HCT116 (cell line): ENCODE measurements around the gene DUSP28. TPM values are rescaled to one million over a fixed set of nuclear protein-coding genes. Genes with fewer than 3 reads are reported as not detected.

Experiments
- ATAC-seq: fragments of 200-7000 bp; cut with Tn5 transposase; 2 replicates; pipeline ENCODE4 v1.9.1; 2020; ENCODE audit warnings: mild to moderate bottlenecking, moderate library complexity
- BruUV-seq: library from RNA; stranded (reverse); fragments of 400-500 nt; replicated peaks from 2 replicates; lab custom pipeline; 2021; lab: Mats Ljungman, UMichigan
- CTCF ChIA-PET: fragments of 300-600 bp; sonication (Branson Sonifier 250); formaldehyde crosslinking; loops from one replicate; lab custom pipeline; 2021; ENCODE audit warnings: antibody characterized with exemption; lab: Charles Lee
- POLR2A ChIA-PET: fragments of 300-600, 350-600 bp; sonication (Branson Sonifier 250); formaldehyde crosslinking; loops from one replicate; lab custom pipeline; 2021; ENCODE audit warnings: antibody characterized with exemption; lab: Charles Lee
- RAD21 ChIA-PET, 2 experiments: fragments of 300-600 bp; sonication (Branson Sonifier 250); formaldehyde crosslinking; loops; one replicate each; lab custom pipeline; 2023; ENCODE audit warnings: low total read pairs in 2 of 2; ENCODE audit not compliant: uncharacterized antibody in 2 of 2, unreplicated experiment in 2 of 2, low non-redundant PET in 1 of 2; lab: Charles Lee
- DNase-seq: peaks from one replicate; pipeline ENCODE4 v3.0.0-alpha.2; 2010; ENCODE audit warnings: low read depth, low spot score
- H2AFZ ChIP-seq: fragments of 200-600 bp; shearing (Covaris generic), sonication (generic); 2 replicates; pipeline ENCODE4 v1.6.1; 2017; ENCODE audit warnings: low read depth, mixed run types, mixed read lengths, antibody characterized with exemption, low read length; ENCODE audit not compliant: poor library complexity, severe bottlenecking
- H3K27ac ChIP-seq: 2 replicates; pipeline ENCODE4 v1.5.1; 2012; ENCODE audit warnings: low read depth, low read length
- H3K27me3 ChIP-seq: fragments of 200-600 bp; sonication (generic); 2 replicates; pipeline ENCODE4 v1.6.1; 2016; ENCODE audit warnings: mixed run types, low read length, mixed read lengths; ENCODE audit not compliant: insufficient read depth
- H3K36me3 ChIP-seq, 2 experiments: fragments of 200-500 bp in 1 of 2; fragments of 200-600 bp in 1 of 2; sonication (Bioruptor generic) in 1 of 2; sonication (generic) in 1 of 2; 2 replicates each; pipeline versions ENCODE4 v1.5.1 to v1.6.1; 2014 to 2016; ENCODE audit warnings: low read length in 2 of 2, inconsistent platforms in 1 of 2, mixed read lengths in 1 of 2, mixed run types in 1 of 2; ENCODE audit not compliant: insufficient read depth in 2 of 2, control insufficient read depth in 1 of 2
- H3K4me1 ChIP-seq, 2 experiments: fragments of 200-600 bp in 1 of 2; sonication (generic) in 1 of 2; 2 replicates each; pipeline versions ENCODE4 v1.5.1 to v1.6.1; 2012 to 2017; ENCODE audit warnings: low read length in 2 of 2, inconsistent platforms in 1 of 2, mild to moderate bottlenecking in 1 of 2, mixed read lengths in 1 of 2, mixed run types in 1 of 2, moderate library complexity in 1 of 2; ENCODE audit not compliant: insufficient read depth in 2 of 2, control insufficient read depth in 1 of 2
- H3K4me2 ChIP-seq: fragments of 200-600 bp; sonication (generic); 2 replicates; pipeline ENCODE4 v1.6.1; 2017; ENCODE audit warnings: mixed run types, low read length, mixed read lengths
- H3K4me3 ChIP-seq, 2 experiments: fragments of 200-600 bp in 1 of 2; sonication (generic) in 1 of 2; replicated peaks in 1 of 2; 2 replicates each; pipeline ENCODE4 v1.5.1; 2011 to 2016; ENCODE audit warnings: low read length in 2 of 2, control low read depth in 1 of 2, low read depth in 1 of 2, mild to moderate bottlenecking in 1 of 2, mixed read lengths in 1 of 2, mixed run types in 1 of 2
- H3K79me2 ChIP-seq: fragments of 200-600 bp; sonication (generic); 2 replicates; pipeline ENCODE4 v1.6.1; 2017; ENCODE audit warnings: mild to moderate bottlenecking, mixed run types, low read length, moderate library complexity, mixed read lengths; ENCODE audit not compliant: insufficient read depth
- H3K9ac ChIP-seq: fragments of 200-600 bp; sonication (generic); 2 replicates; pipeline ENCODE4 v1.6.1; 2016; ENCODE audit warnings: low read length, mixed read lengths
- H3K9me2 ChIP-seq: fragments of 200-600 bp; sonication (generic), shearing (Covaris generic); 2 replicates; pipeline ENCODE4 v1.6.1; 2017; ENCODE audit warnings: mixed run types, mild to moderate bottlenecking, moderate library complexity; ENCODE audit not compliant: insufficient read depth
- H3K9me3 ChIP-seq, 2 experiments: fragments of 200-500 bp in 1 of 2; fragments of 200-600 bp in 1 of 2; sonication (Bioruptor generic) in 1 of 2; sonication (generic) in 1 of 2; 2 replicates each; pipeline ENCODE4 v1.6.1; 2014 to 2017; ENCODE audit warnings: low read length in 2 of 2, mixed read lengths in 2 of 2, inconsistent platforms in 1 of 2, low read depth in 1 of 2, mild to moderate bottlenecking in 1 of 2, mixed run types in 1 of 2, moderate library complexity in 1 of 2; ENCODE audit not compliant: control insufficient read depth in 1 of 2, insufficient read depth in 1 of 2
- H4K20me1 ChIP-seq: fragments of 200-600 bp; sonication (generic), shearing (Covaris generic); 2 replicates; pipeline ENCODE4 v1.6.1; 2017; ENCODE audit warnings: mixed run types, mild to moderate bottlenecking, moderate library complexity; ENCODE audit not compliant: insufficient read depth
- CBX3 ChIP-seq: IDR thresholded peaks from 2 replicates; pipeline ENCODE4 v1.6.1; 2012; ENCODE audit warnings: low read depth
- FOSL1 ChIP-seq: IDR thresholded peaks from 2 replicates; pipeline ENCODE4 v1.6.1; 2012; ENCODE audit warnings: low read depth
- JUND ChIP-seq: IDR thresholded peaks from 2 replicates; pipeline ENCODE4 v1.6.1; 2012
- POLR2AphosphoS5 ChIP-seq: IDR thresholded peaks from 2 replicates; pipeline ENCODE4 v1.6.1; 2011; ENCODE audit warnings: mild to moderate bottlenecking, low read depth, low read length, moderate library complexity
- RAD21 ChIP-seq: IDR thresholded peaks from 2 replicates; pipeline ENCODE4 v1.6.1; 2012; ENCODE audit warnings: low read depth, mild to moderate bottlenecking
- SIN3A ChIP-seq: IDR thresholded peaks from 2 replicates; pipeline ENCODE4 v1.6.1; 2012; ENCODE audit warnings: low read depth
- SP1 ChIP-seq: IDR thresholded peaks from 2 replicates; pipeline ENCODE4 v1.6.1; 2012; ENCODE audit warnings: low read depth
- SRF ChIP-seq: IDR thresholded peaks from 2 replicates; pipeline ENCODE4 v1.6.1; 2012; ENCODE audit warnings: low read depth
- TCF7L2 ChIP-seq: IDR thresholded peaks from 2 replicates; pipeline ENCODE4 v1.7.0; 2011; ENCODE audit warnings: borderline replicate concordance, inconsistent platforms; ENCODE audit not compliant: insufficient read depth, insufficient read length; ENCODE audit errors: extremely low read depth
- YY1 ChIP-seq: IDR thresholded peaks from 2 replicates; pipeline ENCODE4 v1.6.1; 2011; ENCODE audit warnings: low read length, low read depth, moderate library complexity, mild to moderate bottlenecking; ENCODE audit not compliant: insufficient replicate concordance; ENCODE audit errors: extremely low read depth
- ZFX ChIP-seq: fragments of 450-650 bp; IDR thresholded peaks from 2 replicates; pipeline ENCODE4 v1.6.1; 2017
- intact Hi-C: fragments of 100-400 bp; cut with micrococcal nuclease; formaldehyde crosslinking; loops from 2 replicates; pipeline ENCODE4 v1.10.0; 2022
- total RNA-seq: library from RNA; stranded (reverse); gene quantifications from one replicate; pipeline ENCODE4 v1.2.1, GENCODE V29; 2021; ENCODE audit not compliant: unreplicated experiment
- TF ChIP-seq, protein P1 (sequence below): IDR thresholded peaks from 2 replicates; pipeline ENCODE4 v1.6.1; 2012
- TF ChIP-seq, protein P2 (sequence below), 3 experiments: fragments of 200-600 bp in 1 of 3; sonication (generic) in 1 of 3; IDR thresholded peaks in 2 of 3; conservative IDR thresholded peaks in 1 of 3; 2 replicates each; pipeline ENCODE4 v1.5.1; 2012 to 2017; ENCODE audit warnings: low read depth in 2 of 3, low read length in 2 of 3, antibody characterized with exemption in 1 of 3, borderline replicate concordance in 1 of 3, control low read depth in 1 of 3, mild to moderate bottlenecking in 1 of 3, mixed read lengths in 1 of 3, mixed run types in 1 of 3, moderate library complexity in 1 of 3; ENCODE audit not compliant: insufficient read depth in 1 of 3

Gene DUSP28
- total RNA-seq, 1 experiment from 2014 or later, result 5.6 TPM

DNA sequence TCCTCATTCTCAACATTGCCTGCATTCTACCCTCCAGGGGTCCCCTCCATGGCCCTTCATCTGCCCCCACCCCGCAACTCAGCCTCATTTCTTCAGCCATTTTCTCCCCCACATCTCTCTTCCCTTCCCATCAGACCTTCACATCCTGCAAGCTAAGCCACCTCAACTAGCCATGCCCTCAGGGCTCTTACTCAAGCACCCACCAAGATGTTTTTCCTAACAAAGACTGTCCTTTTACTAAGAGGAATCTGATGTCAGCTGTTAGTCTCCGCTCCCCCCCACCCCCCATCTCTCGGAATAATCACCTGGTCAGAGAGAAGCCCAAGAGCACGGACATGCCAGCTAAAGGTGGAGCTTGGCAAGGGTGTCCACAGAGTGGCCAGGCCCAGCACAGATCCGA lies 21.7 kb downstream of the DUSP28 start:
- no peak for ATAC-seq
- Histone ChIP-seq H3K27ac (no peak overlapping the region), H3K4me2 (no peak overlapping the region), H3K4me3 (no peak overlapping the region), H3K79me2 (peaks cover 71% of the 10 kb centered on the region), H4K20me1 (no peaks in the 10 kb centered on the region), H3K9ac (peak overlapping the region; percentile 2; the same call in 1 of the 2 replicates), H3K9me2 (no peaks in the 10 kb centered on the region), H3K9me3 (no peaks in the 10 kb centered on the region), H3K4me1 (peaks cover 46 to 62% of the 10 kb centered on the region in 2 experiments), H3K36me3 (no peaks in the 10 kb centered on the region), H3K27me3 (no peaks in the 10 kb centered on the region), H2AFZ (no peak overlapping the region)
- no TSS peak for BruUV-seq
- no peak for TF ChIP-seq POLR2AphosphoS5
- TF ChIP-seq, protein P1, sequence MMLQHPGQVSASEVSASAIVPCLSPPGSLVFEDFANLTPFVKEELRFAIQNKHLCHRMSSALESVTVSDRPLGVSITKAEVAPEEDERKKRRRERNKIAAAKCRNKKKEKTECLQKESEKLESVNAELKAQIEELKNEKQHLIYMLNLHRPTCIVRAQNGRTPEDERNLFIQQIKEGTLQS, result no peak
- TF ChIP-seq RAD21, result no peak
- no peak for TF ChIP-seq ZFX
- no peak for TF ChIP-seq CBX3
- no peak for TF ChIP-seq TCF7L2
- TF ChIP-seq SRF, result no peak
- TF ChIP-seq SIN3A, result no peak
- TF ChIP-seq, protein P2, sequence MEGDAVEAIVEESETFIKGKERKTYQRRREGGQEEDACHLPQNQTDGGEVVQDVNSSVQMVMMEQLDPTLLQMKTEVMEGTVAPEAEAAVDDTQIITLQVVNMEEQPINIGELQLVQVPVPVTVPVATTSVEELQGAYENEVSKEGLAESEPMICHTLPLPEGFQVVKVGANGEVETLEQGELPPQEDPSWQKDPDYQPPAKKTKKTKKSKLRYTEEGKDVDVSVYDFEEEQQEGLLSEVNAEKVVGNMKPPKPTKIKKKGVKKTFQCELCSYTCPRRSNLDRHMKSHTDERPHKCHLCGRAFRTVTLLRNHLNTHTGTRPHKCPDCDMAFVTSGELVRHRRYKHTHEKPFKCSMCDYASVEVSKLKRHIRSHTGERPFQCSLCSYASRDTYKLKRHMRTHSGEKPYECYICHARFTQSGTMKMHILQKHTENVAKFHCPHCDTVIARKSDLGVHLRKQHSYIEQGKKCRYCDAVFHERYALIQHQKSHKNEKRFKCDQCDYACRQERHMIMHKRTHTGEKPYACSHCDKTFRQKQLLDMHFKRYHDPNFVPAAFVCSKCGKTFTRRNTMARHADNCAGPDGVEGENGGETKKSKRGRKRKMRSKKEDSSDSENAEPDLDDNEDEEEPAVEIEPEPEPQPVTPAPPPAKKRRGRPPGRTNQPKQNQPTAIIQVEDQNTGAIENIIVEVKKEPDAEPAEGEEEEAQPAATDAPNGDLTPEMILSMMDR (IDR thresholded peaks at IDR 0.05 in 2 of 3, conservative IDR thresholded peaks at IDR 0.05 in 1 of 3; ENCODE audit: borderline replicate concordance in 1 of 3, insufficient read depth in 1 of 3, low read depth in 2 of 3, low read length in 2 of 3), result no peak
- no peak for TF ChIP-seq FOSL1
- TF ChIP-seq SP1, result no peak
- TF ChIP-seq YY1, result no peak
- TF ChIP-seq JUND, result no peak
- RAD21 ChIA-PET, result no interaction called here
- no peak for DNase-seq
- CTCF ChIA-PET, result interaction anchor here (1.2 kb wide), 1 partner anchor 16 kb away, joined by 3 read pairs; no protein-coding TSS in a partner anchor
- POLR2A ChIA-PET, result no interaction called here
- intact Hi-C loops, result no loop called here
